ENCODE data around the gene SPRR4. TPM values are rescaled to one million over a fixed set of nuclear protein-coding genes. Genes with fewer than 3 reads are reported as not detected.

SPRR4 gene
- total RNA-seq, 1 experiment from 2014 or later: not detected

- TF ChIP-seq JUN (CRISPR knock-in tag; IDR thresholded peaks at IDR 0.05) (no peak), PRRX2 (CRISPR knock-in tag; IDR thresholded peaks at IDR 0.05) (no peak), SMAD3 (CRISPR knock-in tag; IDR thresholded peaks at IDR 0.05; ENCODE audit: borderline replicate concordance) (no peak), CDX4 (CRISPR knock-in tag; IDR thresholded peaks at IDR 0.05; ENCODE audit: borderline replicate concordance) (no peak), FOXJ3 (CRISPR knock-in tag; IDR thresholded peaks at IDR 0.05; ENCODE audit: borderline replicate concordance) (no peak), MYBL2 (CRISPR knock-in tag; IDR thresholded peaks at IDR 0.05) (no peak), ELF4 (CRISPR knock-in tag; IDR thresholded peaks at IDR 0.05; ENCODE audit: low read depth) (no peak), TP53 (CRISPR knock-in tag; IDR thresholded peaks at IDR 0.05) (no peak), ZNF263 (CRISPR knock-in tag; IDR thresholded peaks at IDR 0.05; ENCODE audit: low read depth) (no peak), AFF4 (CRISPR knock-in tag; IDR thresholded peaks at IDR 0.05; ENCODE audit: borderline replicate concordance) (no peak), ZNF121 (CRISPR knock-in tag; IDR thresholded peaks at IDR 0.05) (no peak), ETV6 (CRISPR knock-in tag; IDR thresholded peaks at IDR 0.05) (no peak), ERG (CRISPR knock-in tag; IDR thresholded peaks at IDR 0.05) (no peak), PRDM15 (CRISPR knock-in tag; IDR thresholded peaks at IDR 0.05) (no peak), ZMAT4 (CRISPR knock-in tag; IDR thresholded peaks at IDR 0.05) (no peak), FOXP1 (CRISPR knock-in tag; IDR thresholded peaks at IDR 0.05; ENCODE audit: borderline replicate concordance) (no peak), MLX (CRISPR knock-in tag; IDR thresholded peaks at IDR 0.05) (no peak), NFE2L1 (CRISPR knock-in tag; IDR thresholded peaks at IDR 0.05) (no peak), HMGA2 (CRISPR knock-in tag; IDR thresholded peaks at IDR 0.05) (no peak)
- peaks cover 22% of the 10 kb centered on the region for H3K36me3 Mint-ChIP-seq
- H3K9me3 Mint-ChIP-seq: peaks cover 34% of the 10 kb centered on the region
- no peak overlapping the region for H3K4me3 Mint-ChIP-seq
- no peak overlapping the region for H3K27ac Mint-ChIP-seq
- no peaks in the 10 kb centered on the region for H3K4me1 Mint-ChIP-seq
- H3K27me3 Mint-ChIP-seq (ENCODE audit: low read depth): no peaks in the 10 kb centered on the region
- ATAC-seq (no peak), DNase-seq (ENCODE audit: low spot score) (no peak)
- ChIA-PET POLR2A (no interaction called here), CTCF (interaction anchor here (1.1 kb wide), 1 partner anchor 264 kb away, joined by 3 read pairs; no protein-coding TSS in a partner anchor)
Observed at GRCh38 chr1:152928671-152929070, 41.8 kb upstream of the SPRR4 start.

All from WTC11 (cell line).